ENCODE measurements around the gene KDM8.
"Not testable (repeated sequence)": the region's sequence is repeated elsewhere in the genome, so short reads cannot be mapped to it uniquely, and the experiment has no call there.

Gene KDM8

GRCh38 chr16:27242868-27243590 lies 39.7 kb downstream of the KDM8 start:
- peak; percentile 96 for DNase-seq (ENCODE audit: low read depth, low spot score)

GRCh38 chr16:27243725-27244362 lies 40.5 kb downstream of the KDM8 start:
- DNase-seq (ENCODE audit: low read depth, low spot score), result no peak

GRCh38 chr16:27244363-27244755 lies 41.0 kb downstream of the KDM8 start:
- DNase-seq (ENCODE audit: low read depth, low spot score), result no peak

- no peak for DNase-seq (ENCODE audit: low read depth, low spot score)
Observed at GRCh38 chr16:27245276-27246172, 42.2 kb downstream of the KDM8 start.

GRCh38 chr16:27246439-27246838 lies 43.1 kb downstream of the KDM8 start:
- no peak for DNase-seq (ENCODE audit: low read depth, low spot score)

GRCh38 chr16:27247076-27247475 lies 43.8 kb downstream of the KDM8 start:
- not testable (repeated sequence) for DNase-seq (ENCODE audit: low read depth, low spot score)

GRCh38 chr16:27248036-27248435 lies 44.7 kb downstream of the KDM8 start:
- DNase-seq (ENCODE audit: low read depth, low spot score), result no peak

- DNase-seq (ENCODE audit: low read depth, low spot score), result not testable (repeated sequence)
Observed at GRCh38 chr16:27248886-27249285, 45.6 kb downstream of the KDM8 start.

- no peak for DNase-seq (ENCODE audit: low read depth, low spot score)
Observed at GRCh38 chr16:27251541-27252205, 48.3 kb downstream of the KDM8 start.

- DNase-seq (ENCODE audit: low read depth, low spot score), result no peak
Observed at GRCh38 chr16:27252206-27252585, 48.9 kb downstream of the KDM8 start.

- peak; percentile 49 for DNase-seq (ENCODE audit: low read depth, low spot score)
Observed at GRCh38 chr16:27253526-27253930, 50.2 kb downstream of the KDM8 start.

- no peak for DNase-seq (ENCODE audit: low read depth, low spot score)
Observed at GRCh38 chr16:27254262-27254811, 51.0 kb downstream of the KDM8 start.

- no peak for DNase-seq (ENCODE audit: low read depth, low spot score)
Observed at GRCh38 chr16:27256861-27257260, 53.5 kb downstream of the KDM8 start.

- no peak for DNase-seq (ENCODE audit: low read depth, low spot score)
Observed at GRCh38 chr16:27257271-27257670, 53.9 kb downstream of the KDM8 start.

GRCh38 chr16:27258241-27258734 lies 55.0 kb downstream of the KDM8 start:
- DNase-seq (ENCODE audit: low read depth, low spot score), result no peak

GRCh38 chr16:27259710-27260109 lies 56.4 kb downstream of the KDM8 start:
- no peak for DNase-seq (ENCODE audit: low read depth, low spot score)

GRCh38 chr16:27262904-27263423 lies 59.6 kb downstream of the KDM8 start:
- DNase-seq (ENCODE audit: low read depth, low spot score), result not testable (repeated sequence)

- no peak for DNase-seq (ENCODE audit: low read depth, low spot score)
Observed at GRCh38 chr16:27264151-27264550, 60.8 kb downstream of the KDM8 start.

- DNase-seq (ENCODE audit: low read depth, low spot score), result no peak
Observed at GRCh38 chr16:27265982-27266381, 62.7 kb downstream of the KDM8 start.

- DNase-seq (ENCODE audit: low read depth, low spot score), result no peak
Observed at GRCh38 chr16:27267037-27267677, 63.8 kb downstream of the KDM8 start.

Data from smooth muscle cell of the brain vasculature (primary cell).